Activated CD8-positive, alpha-beta T cell treated with anti-CD3 and anti-CD28 coated beads, Interleukin-2, amount 10 ng/mL, durations not matched to agents 7 days and 5 days (primary cell): ENCODE data around the gene C22orf39. TPM values are rescaled to one million over a fixed set of nuclear protein-coding genes. Genes with fewer than 3 reads are reported as not detected.
"Not testable (repeated sequence)": the region's sequence is repeated elsewhere in the genome, so short reads cannot be mapped to it uniquely, and the experiment has no call there.

ENCODE experiments used
- ATAC-seq: fragments of 150-1000 bp; cut with Tn5 transposase; one replicate; pipeline ENCODE4 v1.10.0; 2021; ENCODE audit warnings: moderate library complexity
- CTCF ChIA-PET: fragments of 350-600 bp; sonication (Branson Sonifier 250); formaldehyde crosslinking; loops from one replicate; lab custom pipeline; 2021; ENCODE audit warnings: antibody characterized with exemption; lab: Charles Lee
- POLR2A ChIA-PET: fragments of 350-600 bp; sonication (Branson Sonifier 250); formaldehyde crosslinking; loops from one replicate; lab custom pipeline; 2021; ENCODE audit warnings: antibody characterized with exemption; lab: Charles Lee
- DNase-seq: peaks from one replicate; pipeline ENCODE4 v3.0.0-alpha.2; 2020
- H3K27ac Mint-ChIP-seq: one replicate; pipeline ENCODE4 v1.8.0; 2021; ENCODE audit warnings: mild to moderate bottlenecking, mixed read lengths
- H3K27me3 Mint-ChIP-seq: one replicate; pipeline ENCODE4 v1.8.0; 2021; ENCODE audit warnings: low read depth, mixed read lengths
- H3K36me3 Mint-ChIP-seq: one replicate; pipeline ENCODE4 v1.8.0; 2021; ENCODE audit warnings: low read depth, mixed read lengths
- H3K4me1 Mint-ChIP-seq: one replicate; pipeline ENCODE4 v1.8.0; 2021; ENCODE audit warnings: low read depth, mixed read lengths
- H3K4me3 Mint-ChIP-seq: one replicate; pipeline ENCODE4 v1.8.0; 2021; ENCODE audit warnings: mild to moderate bottlenecking, mixed read lengths
- H3K9me3 Mint-ChIP-seq: one replicate; pipeline ENCODE4 v1.8.0; 2022; ENCODE audit warnings: mixed read lengths; ENCODE audit not compliant: insufficient read depth
- total RNA-seq, 2 experiments: library from RNA; stranded (reverse); gene quantifications; one replicate each; pipeline ENCODE4 v1.2.3, GENCODE V29; 2021

C22orf39 gene
- total RNA-seq, 2 experiments from 2014 or later, result 33.9 to 35.0 TPM

DNA sequence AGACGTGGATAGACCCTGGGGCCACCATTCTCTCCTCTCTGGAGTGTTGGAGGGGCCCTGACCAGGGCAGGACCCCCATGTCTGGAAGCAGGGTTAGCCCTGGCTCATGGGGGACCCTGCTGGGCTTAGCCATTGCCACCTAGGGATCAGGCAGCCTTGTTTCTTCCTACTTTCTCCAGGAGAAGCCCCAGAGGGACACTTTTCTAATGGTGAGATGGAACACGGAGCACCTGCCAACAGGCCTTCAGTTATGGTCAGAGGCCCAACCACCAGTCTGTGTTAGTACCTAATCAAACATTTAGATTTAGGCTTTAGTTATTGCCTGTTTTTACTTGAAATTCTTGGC, 1.9 kb upstream of the C22orf39 start:
- Mint-ChIP-seq H3K36me3 (peaks cover 55% of the 10 kb centered on the region), H3K27ac (peak overlapping the region; percentile 42), H3K9me3 (no peaks in the 10 kb centered on the region), H3K4me1 (peaks cover 33% of the 10 kb centered on the region), H3K27me3 (no peaks in the 10 kb centered on the region), H3K4me3 (peak overlapping the region; percentile 22)
- ChIA-PET CTCF (interaction anchor here (1.1 kb wide), 1 partner anchor 270 kb away, joined by 4 read pairs; no protein-coding TSS in a partner anchor), POLR2A (no interaction called here)
- ATAC-seq (no peak), DNase-seq (no peak)

DNA sequence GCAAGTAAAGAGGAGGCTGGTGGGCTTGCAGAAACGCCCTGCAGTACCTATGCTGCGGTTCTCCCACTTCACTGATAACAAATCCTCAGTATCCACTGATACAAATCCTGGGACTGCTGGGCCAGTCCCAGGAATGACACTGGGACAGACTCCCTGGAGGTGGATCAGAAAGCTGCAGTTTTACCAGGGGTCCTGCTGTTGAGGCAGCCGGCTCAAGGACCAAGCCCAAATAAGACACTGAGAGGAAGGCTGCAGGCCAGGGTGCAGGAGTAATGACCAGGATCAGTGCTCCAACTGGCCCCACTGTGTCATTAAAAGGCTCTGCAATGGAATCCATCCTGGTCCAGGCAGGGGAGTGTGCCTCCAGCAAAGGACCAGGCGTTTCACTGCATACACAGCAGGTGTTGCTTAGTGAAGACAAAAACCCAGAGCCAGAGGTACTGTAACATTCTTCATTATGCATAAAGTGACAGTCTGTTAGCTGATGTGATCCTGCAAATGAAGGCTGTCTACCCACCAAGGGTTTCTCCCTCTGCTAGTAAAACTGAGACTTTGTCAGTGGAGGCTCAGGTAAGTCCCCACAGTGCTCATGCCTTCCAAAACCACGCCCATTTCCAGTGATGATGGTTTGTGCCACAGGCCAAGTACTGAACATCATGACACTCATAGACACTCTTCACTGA, 1.4 kb upstream of the C22orf39 start:
- Mint-ChIP-seq H3K9me3 (no peaks in the 10 kb centered on the region), H3K36me3 (peaks cover 53% of the 10 kb centered on the region), H3K27ac (peak overlapping the region; percentile 69), H3K4me3 (peak overlapping the region; percentile 88), H3K4me1 (peaks cover 36% of the 10 kb centered on the region), H3K27me3 (no peaks in the 10 kb centered on the region)
- POLR2A ChIA-PET, result interaction anchor here (0.7 to 6.0 kb wide), 2 partner anchors 16 to 31 kb away, joined by 3 to 67 read pairs; partner anchors contain the start of genes CDC45, HIRA and MRPL40
- DNase-seq, result peak; percentile 36
- CTCF ChIA-PET, result no interaction called here
- ATAC-seq, result no peak

GRCh38 chr22:19448076-19448607, 631 bp upstream of the C22orf39 start:
- Mint-ChIP-seq H3K36me3 (peaks cover 52% of the 10 kb centered on the region), H3K9me3 (no peaks in the 10 kb centered on the region), H3K27ac (peak overlapping the region; percentile 94), H3K27me3 (no peaks in the 10 kb centered on the region), H3K4me3 (peak overlapping the region; percentile 88), H3K4me1 (peaks cover 38% of the 10 kb centered on the region)
- DNase-seq (peak; percentile 53), ATAC-seq (peak; percentile 29)
- CTCF ChIA-PET, result interaction anchor here (1.5 kb wide), 1 partner anchor 15 kb away, joined by 3 read pairs; no protein-coding TSS in a partner anchor
- POLR2A ChIA-PET, result interaction anchor here (0.6 to 6.0 kb wide), 3 partner anchors 15 to 500 kb away, joined by 3 to 67 read pairs (median 7); partner anchors contain the start of genes CDC45, HIRA, MRPL40 and UFD1

GRCh38 chr22:19446603-19447329, 745 bp downstream of the C22orf39 start:
- CTCF ChIA-PET, result interaction anchor here (1.5 to 2.4 kb wide), 3 partner anchors 13 to 33 kb away, joined by 3 to 8 read pairs (median 4); partner anchors contain the start of gene CDC45
- H3K27ac Mint-ChIP-seq, result peak overlapping the region; percentile 94
- H3K36me3 Mint-ChIP-seq, result peaks cover 48% of the 10 kb centered on the region
- peak overlapping the region; percentile 88 for H3K4me3 Mint-ChIP-seq
- POLR2A ChIA-PET, result interaction anchor here (0.5 to 6.0 kb wide), 7 partner anchors 14 to 195 kb away, joined by 3 to 67 read pairs (median 5); partner anchors contain the start of genes CDC45, HIRA, MRPL40 and UFD1
- no peaks in the 10 kb centered on the region for H3K9me3 Mint-ChIP-seq
- peak; percentile 31 for DNase-seq
- peaks cover 39% of the 10 kb centered on the region for H3K4me1 Mint-ChIP-seq
- H3K27me3 Mint-ChIP-seq, result no peaks in the 10 kb centered on the region
- ATAC-seq, result no peak

DNA sequence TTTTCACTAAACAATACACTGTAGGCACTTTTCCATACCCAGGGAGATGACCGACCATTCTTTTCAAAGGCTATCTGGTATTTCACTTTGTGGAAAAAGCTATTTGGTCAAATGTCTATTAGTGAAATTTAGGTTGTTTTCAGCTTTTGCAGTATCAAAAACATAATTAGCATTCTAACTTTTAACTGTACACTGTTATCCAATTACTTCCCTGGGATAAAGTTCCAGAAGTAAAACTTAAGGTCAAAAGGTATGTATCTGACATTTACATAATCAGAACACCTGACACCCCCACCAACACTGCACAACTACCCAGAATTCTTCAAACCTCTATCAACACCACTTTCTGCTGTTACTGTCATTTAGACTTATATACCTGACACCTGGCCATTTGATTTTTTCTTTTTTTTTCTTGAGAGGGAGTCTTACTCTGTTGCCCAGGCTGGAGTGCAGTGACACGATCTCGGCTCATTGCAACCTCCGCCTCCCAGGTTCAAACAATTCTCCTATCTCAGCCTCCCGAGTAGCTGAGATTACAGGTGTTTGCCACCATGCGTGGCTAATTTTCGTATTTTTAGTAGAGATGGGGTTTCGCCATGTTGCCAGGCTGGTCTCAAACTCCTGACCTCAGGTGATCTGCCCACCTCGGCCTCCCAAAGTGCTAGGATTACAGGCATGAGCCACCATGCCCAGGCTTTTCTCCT, 2.1 kb downstream of the C22orf39 start:
- not testable (repeated sequence) for DNase-seq, H3K27me3 Mint-ChIP-seq, ATAC-seq, H3K9me3 Mint-ChIP-seq
- CTCF ChIA-PET, result interaction anchor here (0.7 to 2.4 kb wide), 4 partner anchors 14 to 184 kb away, joined by 3 to 8 read pairs (median 4); partner anchors contain the start of genes CDC45 and HIRA
- Mint-ChIP-seq H3K4me3 (peak overlapping the region; percentile 49), H3K27ac (peak overlapping the region; percentile 45), H3K36me3 (peaks cover 41% of the 10 kb centered on the region), H3K4me1 (peaks cover 39% of the 10 kb centered on the region)
- POLR2A ChIA-PET, result interaction anchor here (0.6 to 6.0 kb wide), 3 partner anchors 8 to 32 kb away, joined by 3 to 67 read pairs (median 6); partner anchors contain the start of genes HIRA and MRPL40

- ChIA-PET CTCF (interaction anchor here (0.6 kb wide), 1 partner anchor 10 kb away, joined by 3 read pairs; no protein-coding TSS in a partner anchor), POLR2A (interaction anchor here (1.0 to 6.0 kb wide), 2 partner anchors 11 to 48 kb away, joined by 3 to 67 read pairs; partner anchors contain the start of genes HIRA and MRPL40)
- ATAC-seq (no peak), DNase-seq (no peak)
- no peaks in the 10 kb centered on the region for H3K9me3 Mint-ChIP-seq
- no peak overlapping the region for H3K27ac Mint-ChIP-seq
- peaks cover 38% of the 10 kb centered on the region for H3K36me3 Mint-ChIP-seq
- no peaks in the 10 kb centered on the region for H3K27me3 Mint-ChIP-seq
- H3K4me3 Mint-ChIP-seq, result no peak overlapping the region
- H3K4me1 Mint-ChIP-seq, result peaks cover 31% of the 10 kb centered on the region
Measured at GRCh38 chr22:19443544-19444211, 3.8 kb downstream of the C22orf39 start.

GRCh38 chr22:19442166-19442565, 5.3 kb downstream of the C22orf39 start:
- no peak overlapping the region for H3K27ac Mint-ChIP-seq
- peaks cover 40% of the 10 kb centered on the region for H3K36me3 Mint-ChIP-seq
- ATAC-seq (no peak), DNase-seq (no peak)
- ChIA-PET CTCF (no interaction called here), POLR2A (no interaction called here)
- H3K4me3 Mint-ChIP-seq, result no peak overlapping the region
- no peaks in the 10 kb centered on the region for H3K9me3 Mint-ChIP-seq
- H3K4me1 Mint-ChIP-seq, result peaks cover 25% of the 10 kb centered on the region
- H3K27me3 Mint-ChIP-seq, result no peaks in the 10 kb centered on the region

DNA sequence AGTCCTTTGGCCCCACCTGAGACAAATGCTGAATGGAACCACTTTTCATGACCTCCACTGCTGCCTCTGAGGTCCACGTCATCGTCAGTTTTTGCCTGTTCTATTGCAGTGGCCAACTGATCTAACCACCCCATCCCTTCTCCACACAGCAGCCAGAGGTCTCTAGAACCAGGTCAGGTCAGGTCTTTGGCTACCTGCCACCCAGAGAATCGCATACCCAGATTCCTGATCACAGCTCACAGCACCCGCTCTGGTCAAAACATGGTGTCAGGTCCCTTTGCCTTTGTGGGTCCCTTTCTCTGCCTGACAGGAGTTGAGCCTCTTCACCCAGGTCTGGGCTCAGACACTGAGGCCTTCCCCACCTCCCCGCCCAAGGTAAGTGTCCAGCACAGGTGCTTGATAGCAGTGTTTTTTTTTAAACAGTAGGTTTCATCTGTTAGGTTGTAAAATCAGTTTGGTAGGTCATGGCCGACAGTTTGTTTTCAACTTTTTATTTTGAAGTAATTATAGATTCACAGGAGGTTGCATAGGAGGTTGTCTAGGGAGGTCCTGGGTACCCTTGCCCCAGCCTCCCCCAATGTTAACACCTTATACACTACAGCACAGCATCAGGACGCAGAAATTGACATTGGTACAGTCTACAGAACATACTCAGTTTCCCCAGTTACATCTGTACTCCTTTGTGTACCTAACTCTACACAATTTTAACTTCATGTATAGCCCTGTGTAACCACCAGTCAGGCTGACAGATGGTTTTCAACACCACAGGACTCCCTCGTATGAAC, 6.9 kb downstream of the C22orf39 start:
- H3K27me3 Mint-ChIP-seq, result no peaks in the 10 kb centered on the region
- H3K4me3 Mint-ChIP-seq, result no peak overlapping the region
- no peak overlapping the region for H3K27ac Mint-ChIP-seq
- ChIA-PET CTCF (no interaction called here), POLR2A (no interaction called here)
- ATAC-seq (no peak), DNase-seq (no peak)
- H3K36me3 Mint-ChIP-seq, result peaks cover 36% of the 10 kb centered on the region
- H3K9me3 Mint-ChIP-seq, result no peaks in the 10 kb centered on the region
- peaks cover 15% of the 10 kb centered on the region for H3K4me1 Mint-ChIP-seq

- H3K27ac Mint-ChIP-seq, result no peak overlapping the region
- H3K9me3 Mint-ChIP-seq, result no peaks in the 10 kb centered on the region
- no peaks in the 10 kb centered on the region for H3K27me3 Mint-ChIP-seq
- H3K4me3 Mint-ChIP-seq, result no peak overlapping the region
- H3K36me3 Mint-ChIP-seq, result peaks cover 33% of the 10 kb centered on the region
- ChIA-PET POLR2A (interaction anchor here (0.7 to 1.1 kb wide), 2 partner anchors 8 to 24 kb away, joined by 3 to 6 read pairs; no protein-coding TSS in a partner anchor), CTCF (interaction anchor here (1.1 kb wide), 1 partner anchor 19 kb away, joined by 3 read pairs; no protein-coding TSS in a partner anchor)
- peaks cover 7% of the 10 kb centered on the region for H3K4me1 Mint-ChIP-seq
- no peak for DNase-seq
- no peak for ATAC-seq
Measured at GRCh38 chr22:19438298-19438697, 9.2 kb downstream of the C22orf39 start.
